AG08396 (cell line): ENCODE data around the gene SLC39A13.

ENCODE experiments used
- DNase-seq: peaks from one replicate; pipeline ENCODE4 v3.0.0; 2012; ENCODE audit warnings: low spot score, mixed read lengths

The SLC39A13 gene

GRCh38 chr11:47384498-47384897, 23.9 kb upstream of the SLC39A13 start:
- no peak for DNase-seq

GRCh38 chr11:47387944-47388696, 20.3 kb upstream of the SLC39A13 start:
- no peak for DNase-seq

- DNase-seq = no peak
These were observed 19.5 kb upstream of the SLC39A13 start for GRCh38 chr11:47388697-47389576.

GRCh38 chr11:47389577-47390421, 18.6 kb upstream of the SLC39A13 start:
- no peak for DNase-seq

GRCh38 chr11:47390422-47390760, 18.0 kb upstream of the SLC39A13 start:
- DNase-seq = no peak

- DNase-seq = no peak
These were observed 17.3 kb upstream of the SLC39A13 start for GRCh38 chr11:47391077-47391583.

GRCh38 chr11:47391711-47392432, 16.5 kb upstream of the SLC39A13 start:
- DNase-seq = no peak

- DNase-seq = no peak
These were observed 15.7 kb upstream of the SLC39A13 start for GRCh38 chr11:47392546-47393162.

- peak; percentile 87 for DNase-seq
These were observed 15.0 kb upstream of the SLC39A13 start for GRCh38 chr11:47393163-47394049.

- no peak for DNase-seq
These were observed 14.4 kb upstream of the SLC39A13 start for GRCh38 chr11:47394050-47394321.

GRCh38 chr11:47394322-47395222, 13.8 kb upstream of the SLC39A13 start:
- no peak for DNase-seq

GRCh38 chr11:47395223-47396048, 13.0 kb upstream of the SLC39A13 start:
- no peak for DNase-seq

- no peak for DNase-seq
These were observed 12.4 kb upstream of the SLC39A13 start for GRCh38 chr11:47396049-47396320.

GRCh38 chr11:47398011-47398410, 10.4 kb upstream of the SLC39A13 start:
- no peak for DNase-seq

GRCh38 chr11:47398551-47398950, 9.8 kb upstream of the SLC39A13 start:
- DNase-seq = no peak

- peak; percentile 46 for DNase-seq
These were observed 8.3 kb upstream of the SLC39A13 start for GRCh38 chr11:47399860-47400767.

- DNase-seq = no peak
These were observed 7.6 kb upstream of the SLC39A13 start for GRCh38 chr11:47400768-47401279.
